HEK293T (cell line): ENCODE measurements around the gene CHST15.
A peak's percentile ranks its signal among the peaks of the same experiment; 100 is the strongest.
"Not testable (repeated sequence)": the region's sequence is repeated elsewhere in the genome, so short reads cannot be mapped to it uniquely, and the experiment has no call there.

Source experiments
- CTCF ChIA-PET: fragments of 350-600 bp; formaldehyde crosslinking; extraction: SDS; loops from one replicate; lab custom pipeline; 2021; ENCODE audit warnings: antibody characterized with exemption, inconsistent platforms; lab: Yijun Ruan, JAX
- POLR2A ChIA-PET: fragments of 350-600 bp; formaldehyde crosslinking; extraction: SDS; loops from one replicate; lab custom pipeline; 2020; ENCODE audit warnings: antibody characterized with exemption, inconsistent platforms; lab: Yijun Ruan, JAX
- DNase-seq: peaks from one replicate; pipeline ENCODE4 v3.0.0; 2012; ENCODE audit warnings: mixed read lengths; ENCODE audit errors: extremely low spot score
- ARNT ChIP-seq: fragments of 450-650 bp; IDR thresholded peaks from 2 replicates; pipeline ENCODE4 v1.6.1; 2017; ENCODE audit warnings: mild to moderate bottlenecking
- BHLHE40 ChIP-seq: fragments of 450-650 bp; IDR thresholded peaks from 2 replicates; pipeline ENCODE4 v1.6.1; 2016; ENCODE audit warnings: mild to moderate bottlenecking, moderate library complexity, borderline replicate concordance
- CTBP1 ChIP-seq: fragments of 450-650 bp; IDR thresholded peaks from 2 replicates; pipeline ENCODE4 v1.6.1; 2016; ENCODE audit warnings: borderline replicate concordance
- ELF4 ChIP-seq: fragments of 450-650 bp; IDR thresholded peaks from 2 replicates; pipeline ENCODE4 v1.6.1; 2017; ENCODE audit warnings: antibody characterized with exemption
- FOXA1 ChIP-seq: fragments of 450-650 bp; IDR thresholded peaks from 2 replicates; pipeline ENCODE4 v1.6.1; 2016; ENCODE audit warnings: mild to moderate bottlenecking
- FOXK2 ChIP-seq: fragments of 450-650 bp; IDR thresholded peaks from 2 replicates; pipeline ENCODE4 v1.6.1; 2016; ENCODE audit warnings: mild to moderate bottlenecking
- FOXM1 ChIP-seq: fragments of 450-650 bp; IDR thresholded peaks from 2 replicates; pipeline ENCODE4 v1.6.1; 2017; ENCODE audit warnings: mild to moderate bottlenecking, borderline replicate concordance
- HDGF ChIP-seq: fragments of 450-650 bp; IDR thresholded peaks from 2 replicates; pipeline ENCODE4 v1.6.1; 2017; ENCODE audit warnings: antibody characterized with exemption, borderline replicate concordance
- L3MBTL2 ChIP-seq: fragments of 450-650 bp; conservative IDR thresholded peaks from 2 replicates; pipeline ENCODE4 v1.6.1; 2016; ENCODE audit warnings: mild to moderate bottlenecking
- LEF1 ChIP-seq: fragments of 450-650 bp; IDR thresholded peaks from 2 replicates; pipeline ENCODE4 v1.6.1; 2017; ENCODE audit warnings: mild to moderate bottlenecking, borderline replicate concordance
- NFRKB ChIP-seq: fragments of 450-650 bp; IDR thresholded peaks from 2 replicates; pipeline ENCODE4 v1.6.1; 2016; ENCODE audit warnings: mild to moderate bottlenecking, moderate library complexity
- PKNOX1 ChIP-seq: fragments of 450-650 bp; IDR thresholded peaks from 2 replicates; pipeline ENCODE4 v1.6.1; 2016
- SP1 ChIP-seq: fragments of 450-650 bp; IDR thresholded peaks from 2 replicates; pipeline ENCODE4 v1.6.1; 2017
- SUZ12 ChIP-seq: fragments of 450-650 bp; IDR thresholded peaks from 2 replicates; pipeline ENCODE4 v1.6.1; 2016; ENCODE audit warnings: mild to moderate bottlenecking
- TARDBP ChIP-seq: fragments of 450-650 bp; IDR thresholded peaks from 2 replicates; pipeline ENCODE4 v1.6.1; 2016
- ZNF384 ChIP-seq: fragments of 450-650 bp; IDR thresholded peaks from 2 replicates; pipeline ENCODE4 v1.6.1; 2016

Gene CHST15

GRCh38 chr10:124106241-124106879 lies 13.0 kb upstream of the CHST15 start:
- ChIA-PET CTCF (interaction anchor here (1.2 kb wide), 1 partner anchor 20 kb away, joined by 7 read pairs; no protein-coding TSS in a partner anchor), POLR2A (interaction anchor here (0.9 kb wide), 1 partner anchor 13 kb away, joined by 6 read pairs; the partner anchor contains the start of gene CHST15)
- no peak for DNase-seq
- no peak for TF ChIP-seq HDGF
- TF ChIP-seq SP1 = no peak
- no peak for TF ChIP-seq FOXK2
- no peak for TF ChIP-seq SUZ12
- no peak for TF ChIP-seq L3MBTL2
- no peak for TF ChIP-seq TARDBP
- TF ChIP-seq ARNT = no peak
- TF ChIP-seq ZNF384 = no peak
- no peak for TF ChIP-seq CTBP1
- TF ChIP-seq PKNOX1 = no peak
- no peak for TF ChIP-seq LEF1
- no peak for TF ChIP-seq FOXA1

GRCh38 chr10:124105594-124105993 lies 12.2 kb upstream of the CHST15 start:
- POLR2A ChIA-PET = no interaction called here
- DNase-seq = peak; percentile 53
- CTCF ChIA-PET = interaction anchor here (1.2 to 1.4 kb wide), 2 partner anchors 21 to 111 kb away, joined by 3 to 7 read pairs; no protein-coding TSS in a partner anchor
- TF ChIP-seq FOXK2 = no peak
- TF ChIP-seq FOXA1 = no peak
- no peak for TF ChIP-seq SUZ12
- no peak for TF ChIP-seq ELF4
- TF ChIP-seq CTBP1 = no peak
- TF ChIP-seq SP1 = no peak
- TF ChIP-seq PKNOX1 = no peak
- TF ChIP-seq NFRKB = no peak
- no peak for TF ChIP-seq ZNF384
- TF ChIP-seq L3MBTL2 = no peak

GRCh38 chr10:124105045-124105444 lies 11.6 kb upstream of the CHST15 start:
- CTCF ChIA-PET = interaction anchor here (1.2 to 1.4 kb wide), 2 partner anchors 21 to 110 kb away, joined by 3 to 7 read pairs; no protein-coding TSS in a partner anchor
- peak; percentile 34 for DNase-seq
- POLR2A ChIA-PET = no interaction called here
- TF ChIP-seq NFRKB (no peak), ARNT (no peak), LEF1 (no peak), PKNOX1 (no peak), FOXA1 (no peak)

- ChIA-PET POLR2A (interaction anchor here (1.9 kb wide), 1 partner anchor 11 kb away, joined by 5 read pairs; the partner anchor contains the start of gene CHST15), CTCF (interaction anchor here (1.4 kb wide), 1 partner anchor 109 kb away, joined by 3 read pairs; no protein-coding TSS in a partner anchor)
- TF ChIP-seq SP1 (no peak), SUZ12 (no peak), FOXM1 (no peak), L3MBTL2 (no peak), NFRKB (no peak), TARDBP (no peak)
- no peak for DNase-seq
Measured at GRCh38 chr10:124104011-124104627, 10.7 kb upstream of the CHST15 start.

- TF ChIP-seq SP1 = no peak
- no peak for TF ChIP-seq NFRKB
- no peak for TF ChIP-seq ELF4
- no peak for DNase-seq
- ChIA-PET POLR2A (no interaction called here), CTCF (no interaction called here)
Measured at GRCh38 chr10:124101351-124101750, 8.0 kb upstream of the CHST15 start.

- POLR2A ChIA-PET, CTCF ChIA-PET, DNase-seq: not testable (repeated sequence)
Measured at GRCh38 chr10:124100651-124101050, 7.3 kb upstream of the CHST15 start.

GRCh38 chr10:124100124-124100523 lies 6.7 kb upstream of the CHST15 start:
- TF ChIP-seq FOXM1 = no peak
- no peak for TF ChIP-seq TARDBP
- TF ChIP-seq FOXK2 = no peak
- TF ChIP-seq L3MBTL2 = no peak
- TF ChIP-seq NFRKB = no peak
- TF ChIP-seq CTBP1 = no peak
- TF ChIP-seq ZNF384 = no peak
- TF ChIP-seq FOXA1 = no peak
- no peak for TF ChIP-seq BHLHE40
- TF ChIP-seq ARNT = no peak
- TF ChIP-seq ELF4 = no peak
- TF ChIP-seq LEF1 = no peak
- no peak for TF ChIP-seq PKNOX1
- no peak for TF ChIP-seq HDGF
- no peak for TF ChIP-seq SP1
- TF ChIP-seq SUZ12 = no peak
- CTCF ChIA-PET = no interaction called here
- POLR2A ChIA-PET = no interaction called here
- DNase-seq = no peak
